DOHH2 (cell line): ENCODE results near the gene FALEC.

Source experiments
- H3F3A ChIP-seq: fragments of 200-600 bp; sonication (generic), shearing (Covaris generic); 2 replicates; pipeline ENCODE4 v1.6.0; 2016; ENCODE audit warnings: antibody characterized with exemption, mild to moderate bottlenecking; ENCODE audit not compliant: control insufficient read depth, insufficient read depth
- H3K27ac ChIP-seq: fragments of 200-600 bp; sonication (generic); 2 replicates; pipeline ENCODE4 v1.5.1; 2014; ENCODE audit warnings: low read depth, mild to moderate bottlenecking, low read length, moderate library complexity
- H3K27me3 ChIP-seq: fragments of 200-600 bp; sonication (generic); 2 replicates; pipeline ENCODE4 v1.6.1; 2014; ENCODE audit warnings: mild to moderate bottlenecking, low read length, mixed read lengths; ENCODE audit not compliant: control insufficient read depth
- H3K36me3 ChIP-seq: fragments of 200-600 bp; sonication (generic); 2 replicates; pipeline ENCODE4 v1.6.1; 2014; ENCODE audit warnings: mild to moderate bottlenecking, low read length, moderate library complexity, mixed read lengths; ENCODE audit not compliant: control insufficient read depth
- H3K4me1 ChIP-seq: fragments of 200-600 bp; sonication (generic); 2 replicates; pipeline ENCODE4 v1.6.1; 2014; ENCODE audit warnings: mild to moderate bottlenecking, low read length, mixed read lengths; ENCODE audit not compliant: control insufficient read depth
- H3K4me2 ChIP-seq: fragments of 200-600 bp; sonication (generic); 2 replicates; pipeline ENCODE4 v1.6.0; 2014; ENCODE audit warnings: mild to moderate bottlenecking, low read length, moderate library complexity
- H3K4me3 ChIP-seq: fragments of 200-600 bp; sonication (generic); 2 replicates; pipeline ENCODE4 v1.5.1; 2014; ENCODE audit warnings: mild to moderate bottlenecking, low read length, mixed read lengths
- H3K79me2 ChIP-seq: fragments of 200-600 bp; sonication (generic); 2 replicates; pipeline ENCODE4 v1.6.1; 2014; ENCODE audit warnings: mild to moderate bottlenecking, low read length, mixed read lengths; ENCODE audit not compliant: control insufficient read depth
- H3K9me2 ChIP-seq: fragments of 200-600 bp; sonication (generic); replicated peaks from 2 replicates; pipeline ENCODE4 v1.6.1; 2014; ENCODE audit warnings: mild to moderate bottlenecking, low read length, mixed read lengths; ENCODE audit not compliant: control insufficient read depth
- H3K9me3 ChIP-seq: fragments of 200-600 bp; sonication (generic); 2 replicates; pipeline ENCODE4 v1.6.1; 2014; ENCODE audit warnings: antibody characterized with exemption, low read length, mixed read lengths; ENCODE audit not compliant: control insufficient read depth, insufficient read depth
- H4K20me1 ChIP-seq: fragments of 200-600 bp; sonication (generic); 2 replicates; pipeline ENCODE4 v1.6.0; 2014; ENCODE audit warnings: low read depth, mild to moderate bottlenecking, antibody characterized with exemption, low read length, moderate library complexity; ENCODE audit not compliant: control insufficient read depth, insufficient read depth
- EZH2phosphoT487 ChIP-seq: fragments of 200-600 bp; sonication (generic); IDR thresholded peaks from 2 replicates; pipeline ENCODE4 v1.6.1; 2017; ENCODE audit warnings: borderline replicate concordance, mild to moderate bottlenecking, antibody characterized with exemption, low read length, moderate library complexity, mixed read lengths
- TF ChIP-seq, protein P1 (sequence below): fragments of 200-600 bp; sonication (generic); IDR thresholded peaks from one replicate; pipeline ENCODE4 v1.5.1; 2014; ENCODE audit warnings: antibody characterized with exemption, mild to moderate bottlenecking, low read depth, low read length; ENCODE audit not compliant: poor library complexity, severe bottlenecking

FALEC gene

DNA sequence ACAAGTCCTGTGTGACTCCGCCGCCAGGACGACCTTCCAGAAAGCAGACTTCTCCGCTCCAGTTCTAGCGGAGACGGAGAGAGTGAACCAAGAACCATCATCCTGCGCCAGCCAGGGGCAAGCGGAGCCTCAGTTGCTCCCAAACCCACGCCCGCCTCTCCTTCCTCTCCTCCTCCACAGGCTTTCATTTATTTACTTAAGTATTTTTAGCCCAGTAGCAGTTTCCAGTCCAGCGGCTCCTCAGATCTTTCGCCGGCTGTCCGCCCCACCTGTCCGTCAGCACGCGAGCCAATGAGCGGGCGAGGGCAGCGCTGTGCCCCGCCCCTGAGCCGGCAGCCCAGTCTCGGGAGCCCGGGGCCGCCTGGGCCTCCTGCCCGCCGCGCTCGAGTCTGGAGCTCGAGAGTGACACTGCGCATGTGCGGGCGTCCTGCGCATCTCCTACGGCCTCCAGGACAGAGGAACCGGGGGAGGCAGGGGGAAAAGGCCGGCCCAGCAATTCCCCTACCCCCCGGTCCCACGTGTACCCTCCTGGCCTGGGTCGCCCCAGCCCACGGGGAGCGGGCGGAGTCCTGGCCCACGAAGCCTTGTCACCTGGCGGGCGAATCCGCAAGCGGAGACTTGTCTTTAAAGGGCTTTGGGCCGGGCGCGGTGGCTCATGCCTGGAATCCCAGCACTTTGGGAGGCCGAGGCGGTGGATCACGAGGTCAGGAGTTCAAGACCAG lies at the start of gene FALEC:
Gene FALEC, plus strand, starts transcription at position 425 of the 722 bp plus-strand sequence.
- H3K4me2 ChIP-seq: peak within 1 kb of the TSS; percentile 78
- H3K4me3 ChIP-seq: peak within 1 kb of the TSS; percentile 91
- TF ChIP-seq, protein P1, sequence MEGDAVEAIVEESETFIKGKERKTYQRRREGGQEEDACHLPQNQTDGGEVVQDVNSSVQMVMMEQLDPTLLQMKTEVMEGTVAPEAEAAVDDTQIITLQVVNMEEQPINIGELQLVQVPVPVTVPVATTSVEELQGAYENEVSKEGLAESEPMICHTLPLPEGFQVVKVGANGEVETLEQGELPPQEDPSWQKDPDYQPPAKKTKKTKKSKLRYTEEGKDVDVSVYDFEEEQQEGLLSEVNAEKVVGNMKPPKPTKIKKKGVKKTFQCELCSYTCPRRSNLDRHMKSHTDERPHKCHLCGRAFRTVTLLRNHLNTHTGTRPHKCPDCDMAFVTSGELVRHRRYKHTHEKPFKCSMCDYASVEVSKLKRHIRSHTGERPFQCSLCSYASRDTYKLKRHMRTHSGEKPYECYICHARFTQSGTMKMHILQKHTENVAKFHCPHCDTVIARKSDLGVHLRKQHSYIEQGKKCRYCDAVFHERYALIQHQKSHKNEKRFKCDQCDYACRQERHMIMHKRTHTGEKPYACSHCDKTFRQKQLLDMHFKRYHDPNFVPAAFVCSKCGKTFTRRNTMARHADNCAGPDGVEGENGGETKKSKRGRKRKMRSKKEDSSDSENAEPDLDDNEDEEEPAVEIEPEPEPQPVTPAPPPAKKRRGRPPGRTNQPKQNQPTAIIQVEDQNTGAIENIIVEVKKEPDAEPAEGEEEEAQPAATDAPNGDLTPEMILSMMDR: no peak
- TF ChIP-seq EZH2phosphoT487: no peak
- H3K79me2 ChIP-seq: no peaks in the 10 kb centered on the region
- no peaks in the 10 kb centered on the region for H4K20me1 ChIP-seq
- H3K36me3 ChIP-seq: no peaks in the 10 kb centered on the region
- H3F3A ChIP-seq: peaks cover 12% of the 10 kb centered on the region; the same call in 1 of the 2 replicates
- no peaks in the 10 kb centered on the region for H3K27me3 ChIP-seq
- peak within 1 kb of the TSS; percentile 21 for H3K27ac ChIP-seq
- H3K9me2 ChIP-seq: no peaks in the 10 kb centered on the region
- peaks cover 43% of the 10 kb centered on the region for H3K4me1 ChIP-seq
- H3K9me3 ChIP-seq: no peaks in the 10 kb centered on the region

GRCh38 chr1:150466964-150467363 lies 48.6 kb upstream of the FALEC start:
- Histone ChIP-seq H3K4me3 (no peak overlapping the region), H3K27me3 (no peaks in the 10 kb centered on the region), H3K4me2 (no peak overlapping the region), H3K9me3 (no peaks in the 10 kb centered on the region), H3K4me1 (no peaks in the 10 kb centered on the region), H3K9me2 (no peaks in the 10 kb centered on the region), H3K36me3 (peaks cover 56% of the 10 kb centered on the region), H4K20me1 (no peaks in the 10 kb centered on the region; the same call in 1 of the 2 replicates), H3F3A (peaks cover 10% of the 10 kb centered on the region), H3K79me2 (no peaks in the 10 kb centered on the region), H3K27ac (no peak overlapping the region)
- no peak for TF ChIP-seq EZH2phosphoT487
- TF ChIP-seq, protein P1: no peak

GRCh38 chr1:150469291-150469690 lies 46.3 kb upstream of the FALEC start:
- Histone ChIP-seq H3K9me2 (no peaks in the 10 kb centered on the region), H3K36me3 (peaks cover 66% of the 10 kb centered on the region), H3K9me3 (no peaks in the 10 kb centered on the region), H3K27me3 (no peaks in the 10 kb centered on the region), H3K4me3 (no peak overlapping the region), H3K27ac (no peak overlapping the region), H4K20me1 (peaks cover 4% of the 10 kb centered on the region; the same call in 1 of the 2 replicates), H3K79me2 (no peaks in the 10 kb centered on the region), H3K4me1 (no peaks in the 10 kb centered on the region), H3F3A (peaks cover under 1% of the 10 kb centered on the region), H3K4me2 (no peak overlapping the region)
- TF ChIP-seq, protein P1: no peak
- no peak for TF ChIP-seq EZH2phosphoT487
